Keratinocyte (primary cell): Measurements from ENCODE around the gene STX8. TPM values are rescaled to one million over a fixed set of nuclear protein-coding genes. Genes with fewer than 3 reads are reported as not detected.

ENCODE experiments used
- DNase-seq: peaks from one replicate; pipeline ENCODE4 v3.0.0-alpha.2; 2011; ENCODE audit warnings: low read depth, missing footprints, low spot score
- FAIRE-seq: peaks from 2 replicates; lab custom pipeline; 2011; peaks lifted over from hg19 to GRCh38; lab: Jason Lieb, UNC
- H2AFZ ChIP-seq: 2 replicates; pipeline ENCODE4 v1.6.0; 2012; ENCODE audit warnings: low read length, control low read depth, inconsistent platforms; ENCODE audit not compliant: control insufficient read depth
- H3K27ac ChIP-seq: 2 replicates; pipeline ENCODE4 v1.5.1; 2011; ENCODE audit warnings: low read length; ENCODE audit not compliant: control insufficient read depth, insufficient read depth
- H3K27me3 ChIP-seq: 3 replicates; pipeline ENCODE4 v1.6.0; 2011; ENCODE audit warnings: low read length; ENCODE audit not compliant: control insufficient read depth, insufficient read depth; ENCODE audit errors: extremely low read depth
- H3K36me3 ChIP-seq, 2 experiments: 2 replicates in 1 of 2; 3 replicates in 1 of 2; pipeline ENCODE4 v1.5.1; 2011; ENCODE audit warnings: low read length in 2 of 2, mild to moderate bottlenecking in 1 of 2; ENCODE audit not compliant: control insufficient read depth in 2 of 2, insufficient read depth in 2 of 2; ENCODE audit errors: extremely low read depth in 1 of 2
- H3K4me1 ChIP-seq: 3 replicates; pipeline ENCODE4 v1.5.1; 2011; ENCODE audit warnings: low read length; ENCODE audit not compliant: control insufficient read depth, insufficient read depth; ENCODE audit errors: extremely low read depth
- H3K4me2 ChIP-seq: 3 replicates; pipeline ENCODE4 v1.6.0; 2011; ENCODE audit warnings: low read depth, low read length; ENCODE audit not compliant: control insufficient read depth, insufficient read depth; ENCODE audit errors: extremely low read depth
- H3K4me3 ChIP-seq, 3 experiments: fragments of 200-600 bp in 1 of 3; sonication (generic) in 1 of 3; 2 replicates in 2 of 3; 3 replicates in 1 of 3; pipeline ENCODE4 v1.5.1; 2011 to 2016; ENCODE audit warnings: low read length in 3 of 3, mild to moderate bottlenecking in 3 of 3, control low read depth in 2 of 3, inconsistent platforms in 1 of 3, low read depth in 1 of 3, mixed read lengths in 1 of 3, mixed run types in 1 of 3, moderate library complexity in 1 of 3; ENCODE audit not compliant: control insufficient read depth in 2 of 3, insufficient read depth in 2 of 3; ENCODE audit errors: extremely low read depth in 1 of 3
- H3K79me2 ChIP-seq: 2 replicates; pipeline ENCODE4 v1.6.0; 2012; ENCODE audit warnings: low read length; ENCODE audit not compliant: control insufficient read depth, insufficient read depth
- H3K9ac ChIP-seq: 3 replicates; pipeline ENCODE4 v1.6.0; 2011; ENCODE audit warnings: low read length; ENCODE audit not compliant: control insufficient read depth, insufficient read depth; ENCODE audit errors: extremely low read depth
- H3K9me1 ChIP-seq: 3 replicates; pipeline ENCODE4 v1.6.0; 2011; ENCODE audit warnings: low read length; ENCODE audit not compliant: control insufficient read depth, insufficient read depth; ENCODE audit errors: extremely low read depth
- H3K9me3 ChIP-seq: 2 replicates; pipeline ENCODE4 v1.5.1; 2012; ENCODE audit warnings: low read depth, low read length; ENCODE audit not compliant: control insufficient read depth
- H4K20me1 ChIP-seq: 3 replicates; pipeline ENCODE4 v1.6.0; 2011; ENCODE audit warnings: low read length; ENCODE audit not compliant: control insufficient read depth, insufficient read depth; ENCODE audit errors: extremely low read depth
- CTCF ChIP-seq, 3 experiments: IDR thresholded peaks in 1 of 3; conservative IDR thresholded peaks in 1 of 3; optimal IDR thresholded peaks in 1 of 3; 2 replicates in 2 of 3; 3 replicates in 1 of 3; pipeline versions ENCODE3 to v1.5.1; 2011; ENCODE audit warnings: low read length in 3 of 3, mild to moderate bottlenecking in 3 of 3, moderate library complexity in 2 of 3, control low read depth in 1 of 3, inconsistent platforms in 1 of 3; ENCODE audit not compliant: insufficient read depth in 2 of 3; ENCODE audit errors: extremely low read depth in 1 of 3
- EZH2 ChIP-seq: IDR thresholded peaks from one replicate; pipeline ENCODE4 v1.6.1; 2012; ENCODE audit warnings: inconsistent platforms, mild to moderate bottlenecking, low read length, moderate library complexity
- dilution Hi-C: fragments of 300-500 bp; cut with MboI; formaldehyde crosslinking; loops from one replicate; pipeline ENCODE4 v1.7.0; 2020; ENCODE audit warnings: low sequenced_read_pairs; ENCODE audit not compliant: extremely low pct_ligation_motif_present
- polyA plus RNA-seq, 5 experiments: library from polyadenylated mRNA; depleted of rRNA in 3 of 5; stranded (reverse) in 3 of 5; stranded (forward) in 1 of 5; unstranded in 1 of 5; fragments of >200 nt; gene quantifications; 1 replicate in 1 of 5; 2 replicates in 3 of 5; 3 replicates in 1 of 5; pipeline versions ENCODE4 v1.2.1 to v1.2.3, GENCODE V29; 2011 to 2012; ENCODE audit warnings: missing spikeins in 2 of 5, low read depth in 1 of 5, low replicate concordance in 1 of 5

STX8 gene
- polyA plus RNA-seq, 1 donor (not counting 4 experiments of a cell fraction or from before 2014, with no cell fraction given) = 90.3 TPM

- no peak overlapping the region for H3K9ac ChIP-seq
- no peak overlapping the region for H3K27ac ChIP-seq
- TF ChIP-seq CTCF (optimal IDR thresholded peaks at IDR 0.05 in 1 of 3, IDR thresholded peaks at IDR 0.05 in 1 of 3, conservative IDR thresholded peaks at IDR 0.05 in 1 of 3; ENCODE audit: extremely low read depth in 1 of 3, insufficient read depth in 2 of 3, low read length in 3 of 3) (no peak), EZH2 (no peak)
- no peaks in the 10 kb centered on the region for H3K4me1 ChIP-seq
- H2AFZ ChIP-seq = no peak overlapping the region
- dilution Hi-C loops = no loop called here
- H3K36me3 ChIP-seq = no peaks in the 10 kb centered on the region
- FAIRE-seq (no peak), DNase-seq (no peak)
- H3K4me2 ChIP-seq = no peak overlapping the region
- no peaks in the 10 kb centered on the region for H4K20me1 ChIP-seq
- H3K9me3 ChIP-seq = no peaks in the 10 kb centered on the region
- H3K79me2 ChIP-seq = no peaks in the 10 kb centered on the region
- H3K4me3 ChIP-seq = no peak overlapping the region
- no peaks in the 10 kb centered on the region for H3K27me3 ChIP-seq
- no peaks in the 10 kb centered on the region for H3K9me1 ChIP-seq
These were observed 295.7 kb downstream of the STX8 start for GRCh38 chr17:9279893-9280292.

- H3K4me3 ChIP-seq = no peak overlapping the region
- H3K9me3 ChIP-seq = no peaks in the 10 kb centered on the region
- H3K27ac ChIP-seq = no peak overlapping the region
- no peaks in the 10 kb centered on the region for H3K79me2 ChIP-seq
- no peak overlapping the region for H3K4me2 ChIP-seq
- no peak overlapping the region for H2AFZ ChIP-seq
- H3K4me1 ChIP-seq = no peaks in the 10 kb centered on the region
- TF ChIP-seq EZH2 (no peak), CTCF (optimal IDR thresholded peaks at IDR 0.05 in 1 of 3, IDR thresholded peaks at IDR 0.05 in 1 of 3, conservative IDR thresholded peaks at IDR 0.05 in 1 of 3; ENCODE audit: extremely low read depth in 1 of 3, insufficient read depth in 2 of 3, low read length in 3 of 3) (no peak)
- dilution Hi-C loops = no loop called here
- H3K9me1 ChIP-seq = no peaks in the 10 kb centered on the region
- no peak for DNase-seq
- no peaks in the 10 kb centered on the region for H3K36me3 ChIP-seq
- H3K27me3 ChIP-seq = no peaks in the 10 kb centered on the region
- H4K20me1 ChIP-seq = no peaks in the 10 kb centered on the region
- H3K9ac ChIP-seq = no peak overlapping the region
- FAIRE-seq = no peak
These were observed 300.6 kb downstream of the STX8 start for GRCh38 chr17:9274973-9275372.
